HepG2 (cell line): ENCODE measurements around the gene AGAP3. TPM values are rescaled to one million over a fixed set of nuclear protein-coding genes. Genes with fewer than 3 reads are reported as not detected.

ENCODE experiments used
- AKAP8 ChIP-seq: sonication (generic); formaldehyde crosslinking; IDR thresholded peaks from 2 replicates; pipeline ENCODE4 v1.5.1; 2020; ENCODE audit warnings: mild to moderate bottlenecking, missing genetic modification reagents
- ATF7-NPFF ChIP-seq: sonication (generic); formaldehyde crosslinking; IDR thresholded peaks from 2 replicates; pipeline ENCODE4 v1.8.1; 2023; ENCODE audit warnings: mild to moderate bottlenecking, low read depth, missing genetic modification reagents, moderate library complexity
- CERS6 ChIP-seq: sonication (generic); formaldehyde crosslinking; IDR thresholded peaks from 2 replicates; pipeline ENCODE4 v1.5.0; 2020; ENCODE audit warnings: missing genetic modification reagents
- E2F2 ChIP-seq: sonication (generic); formaldehyde crosslinking; IDR thresholded peaks from 2 replicates; pipeline ENCODE4 v1.4.0; 2020; ENCODE audit warnings: missing genetic modification reagents, borderline replicate concordance
- GABPA ChIP-seq, 2 experiments: IDR thresholded peaks; 2 replicates each; pipeline ENCODE4 v1.6.1; 2011 to 2016; ENCODE audit warnings: low read depth in 2 of 2, low read length in 1 of 2, missing biosample characterization in 1 of 2, missing genetic modification characterization in 1 of 2
- GLI4 ChIP-seq: sonication (generic); formaldehyde crosslinking; IDR thresholded peaks from 2 replicates; pipeline ENCODE4 v1.5.1; 2020; ENCODE audit warnings: missing genetic modification reagents, mild to moderate bottlenecking, moderate library complexity, borderline replicate concordance
- NRL ChIP-seq: sonication (generic); formaldehyde crosslinking; IDR thresholded peaks from 2 replicates; pipeline ENCODE4 v1.5.0; 2020; ENCODE audit warnings: missing genetic modification reagents, mild to moderate bottlenecking, moderate library complexity, borderline replicate concordance
- YEATS2 ChIP-seq: sonication (generic); formaldehyde crosslinking; IDR thresholded peaks from 2 replicates; pipeline ENCODE4 v1.4.0; 2020; ENCODE audit warnings: missing genetic modification reagents, borderline replicate concordance
- ZNF207 ChIP-seq: fragments of 450-650 bp; IDR thresholded peaks from 2 replicates; pipeline ENCODE4 v1.6.1; 2016; ENCODE audit warnings: antibody characterized with exemption, borderline replicate concordance
- ZNF432 ChIP-seq: sonication (generic); formaldehyde crosslinking; IDR thresholded peaks from 2 replicates; pipeline ENCODE4 v1.5.0; 2020; ENCODE audit warnings: missing genetic modification reagents, mild to moderate bottlenecking, borderline replicate concordance
- ZNF503 ChIP-seq: sonication (generic); formaldehyde crosslinking; IDR thresholded peaks from 2 replicates; pipeline ENCODE4 v1.4.0; 2020; ENCODE audit warnings: missing genetic modification reagents
- ZNF674 ChIP-seq: sonication (generic); formaldehyde crosslinking; IDR thresholded peaks from 2 replicates; pipeline ENCODE4 v1.5.0; 2020; ENCODE audit warnings: low read depth, mild to moderate bottlenecking, missing genetic modification reagents
- ZNF710 ChIP-seq: sonication (generic); formaldehyde crosslinking; IDR thresholded peaks from 2 replicates; pipeline ENCODE4 v1.5.0; 2020; ENCODE audit warnings: mild to moderate bottlenecking, missing genetic modification reagents, borderline replicate concordance
- ZNF788 ChIP-seq: sonication (generic); formaldehyde crosslinking; IDR thresholded peaks from 2 replicates; pipeline ENCODE4 v1.5.0; 2020; ENCODE audit warnings: mild to moderate bottlenecking, missing genetic modification reagents, borderline replicate concordance
- ZNF891 ChIP-seq: sonication (generic); formaldehyde crosslinking; IDR thresholded peaks from 2 replicates; pipeline ENCODE4 v1.5.0; 2020; ENCODE audit warnings: mild to moderate bottlenecking, missing genetic modification reagents
- polyA plus RNA-seq, 8 experiments: library from polyadenylated mRNA; depleted of rRNA in 3 of 8; stranded (reverse) in 7 of 8; unstranded in 1 of 8; fragments of >200 nt; fragmentation: Illumina TruSeq in 4 of 8; extraction: Trizol in 4 of 8; gene quantifications; 2 replicates each; pipeline versions ENCODE4 v1.2.1 to v1.2.3, GENCODE V29; 2011 to 2016; ENCODE audit warnings: low read depth in 4 of 8, missing spikeins in 1 of 8, mixed read lengths in 1 of 8; ENCODE audit not compliant: insufficient read depth in 1 of 8
- total RNA-seq, 5 experiments: library from RNA; depleted of rRNA; stranded (reverse); fragments of >200 nt; fragmentation: Illumina TruSeq; extraction: Trizol; gene quantifications; 2 replicates each; pipeline ENCODE4 v1.2.3, GENCODE V29; 2016; ENCODE audit warnings: low read depth in 1 of 5
- TF ChIP-seq, protein P1 (sequence below): sonication (generic); formaldehyde crosslinking; IDR thresholded peaks from 2 replicates; pipeline ENCODE4 v1.5.1; 2020; ENCODE audit warnings: missing genetic modification reagents, mild to moderate bottlenecking, borderline replicate concordance
- TF ChIP-seq, protein P2 (sequence below): IDR thresholded peaks from 2 replicates; pipeline ENCODE4 v1.6.1; 2016

The AGAP3 gene
- total and polyA plus RNA-seq, 2 of the 13 experiments (the other 11 are each of a cell fraction or from before 2014, with no cell fraction given): 31.3 to 61.4 TPM

DNA sequence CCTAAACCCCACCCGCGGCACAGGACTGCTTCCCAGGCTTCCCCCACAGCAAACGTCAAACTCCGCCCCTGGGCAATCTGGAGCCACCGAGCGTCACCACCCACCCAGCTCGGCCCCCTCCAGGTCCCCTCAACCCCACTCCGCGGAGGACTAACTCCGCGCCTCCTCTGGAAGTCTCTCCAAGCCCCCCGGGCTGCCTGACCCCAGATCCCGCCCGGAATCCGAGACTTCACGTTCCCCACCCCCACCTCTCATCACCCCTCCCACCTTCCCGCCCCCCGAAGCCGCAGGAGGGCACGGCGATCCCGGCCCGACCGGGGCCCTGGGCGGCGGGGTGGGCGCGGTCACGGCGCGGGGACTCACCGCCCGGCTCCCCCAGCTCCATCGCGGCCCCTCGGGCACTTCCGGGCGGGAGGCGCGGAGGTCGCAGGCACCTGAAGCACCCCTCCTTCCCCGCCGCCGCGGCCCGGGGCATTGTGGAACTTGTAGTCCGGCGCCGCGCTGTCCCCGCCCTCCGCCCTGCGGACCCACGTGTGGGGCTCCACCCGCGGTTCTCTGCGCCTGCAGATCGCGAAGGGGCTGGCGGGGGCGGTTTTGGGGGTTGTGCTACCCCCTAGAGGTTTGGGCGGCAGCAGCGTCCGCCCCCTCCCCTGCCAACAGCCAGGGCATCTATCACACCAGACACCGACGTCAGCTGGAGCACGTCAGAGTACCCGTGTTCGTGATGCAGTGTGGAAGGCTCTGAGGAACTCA, 3.0 kb upstream of the AGAP3 start, which contains the start of gene TMUB1 (continued):
- TF ChIP-seq ZNF710 (CRISPR knock-in tag) (no peak), GLI4 (CRISPR knock-in tag) (0 out of 2 replicates have a peak, but pooled peaks have one; percentile 36), ZNF788 (CRISPR knock-in tag) (peak; percentile 39; the same call in 1 of the 2 replicates), NRL (CRISPR knock-in tag) (no peak), E2F2 (CRISPR knock-in tag) (no peak), YEATS2 (CRISPR knock-in tag) (no peak), ZNF207 (no peak), CERS6 (CRISPR knock-in tag) (no peak), ZNF891 (CRISPR knock-in tag) (no peak), GABPA (IDR thresholded peaks at IDR 0.05; ENCODE audit: low read depth, low read length) (no peak), GABPA (CRISPR knock-in tag; IDR thresholded peaks at IDR 0.05; ENCODE audit: low read depth) (peak; percentile 74), AKAP8 (CRISPR knock-in tag) (no peak), ZNF503 (CRISPR knock-in tag) (no peak), ATF7-NPFF (peak; percentile 62; the same call in 1 of the 2 replicates), ZNF674 (CRISPR knock-in tag) (no peak), ZNF432 (CRISPR knock-in tag) (no peak)
- TF ChIP-seq, protein P1, sequence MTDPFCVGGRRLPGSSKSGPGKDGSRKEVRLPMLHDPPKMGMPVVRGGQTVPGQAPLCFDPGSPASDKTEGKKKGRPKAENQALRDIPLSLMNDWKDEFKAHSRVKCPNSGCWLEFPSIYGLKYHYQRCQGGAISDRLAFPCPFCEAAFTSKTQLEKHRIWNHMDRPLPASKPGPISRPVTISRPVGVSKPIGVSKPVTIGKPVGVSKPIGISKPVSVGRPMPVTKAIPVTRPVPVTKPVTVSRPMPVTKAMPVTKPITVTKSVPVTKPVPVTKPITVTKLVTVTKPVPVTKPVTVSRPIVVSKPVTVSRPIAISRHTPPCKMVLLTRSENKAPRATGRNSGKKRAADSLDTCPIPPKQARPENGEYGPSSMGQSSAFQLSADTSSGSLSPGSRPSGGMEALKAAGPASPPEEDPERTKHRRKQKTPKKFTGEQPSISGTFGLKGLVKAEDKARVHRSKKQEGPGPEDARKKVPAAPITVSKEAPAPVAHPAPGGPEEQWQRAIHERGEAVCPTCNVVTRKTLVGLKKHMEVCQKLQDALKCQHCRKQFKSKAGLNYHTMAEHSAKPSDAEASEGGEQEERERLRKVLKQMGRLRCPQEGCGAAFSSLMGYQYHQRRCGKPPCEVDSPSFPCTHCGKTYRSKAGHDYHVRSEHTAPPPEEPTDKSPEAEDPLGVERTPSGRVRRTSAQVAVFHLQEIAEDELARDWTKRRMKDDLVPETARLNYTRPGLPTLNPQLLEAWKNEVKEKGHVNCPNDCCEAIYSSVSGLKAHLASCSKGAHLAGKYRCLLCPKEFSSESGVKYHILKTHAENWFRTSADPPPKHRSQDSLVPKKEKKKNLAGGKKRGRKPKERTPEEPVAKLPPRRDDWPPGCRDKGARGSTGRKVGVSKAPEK (CRISPR knock-in tag): no peak
- TF ChIP-seq, protein P2, sequence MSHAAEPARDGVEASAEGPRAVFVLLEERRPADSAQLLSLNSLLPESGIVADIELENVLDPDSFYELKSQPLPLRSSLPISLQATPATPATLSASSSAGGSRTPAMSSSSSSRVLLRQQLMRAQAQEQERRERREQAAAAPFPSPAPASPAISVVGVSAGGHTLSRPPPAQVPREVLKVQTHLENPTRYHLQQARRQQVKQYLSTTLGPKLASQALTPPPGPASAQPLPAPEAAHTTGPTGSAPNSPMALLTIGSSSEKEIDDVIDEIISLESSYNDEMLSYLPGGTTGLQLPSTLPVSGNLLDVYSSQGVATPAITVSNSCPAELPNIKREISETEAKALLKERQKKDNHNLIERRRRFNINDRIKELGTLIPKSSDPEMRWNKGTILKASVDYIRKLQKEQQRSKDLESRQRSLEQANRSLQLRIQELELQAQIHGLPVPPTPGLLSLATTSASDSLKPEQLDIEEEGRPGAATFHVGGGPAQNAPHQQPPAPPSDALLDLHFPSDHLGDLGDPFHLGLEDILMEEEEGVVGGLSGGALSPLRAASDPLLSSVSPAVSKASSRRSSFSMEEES: no peak
